ENCODE data around the gene PES1. TPM values are rescaled to one million over a fixed set of nuclear protein-coding genes. Genes with fewer than 3 reads are reported as not detected.

The PES1 gene
- total RNA-seq, 2 experiments from 2014 or later: 28.4 to 30.5 TPM

- Mint-ChIP-seq H3K27ac (no peak overlapping the region), H3K27me3 (no peaks in the 10 kb centered on the region), H3K4me3 (no peak overlapping the region), H3K9me3 (no peaks in the 10 kb centered on the region), H3K4me1 (ENCODE audit: low read depth) (no peaks in the 10 kb centered on the region), H3K36me3 (ENCODE audit: low read depth) (peaks cover 90% of the 10 kb centered on the region)
- Histone ChIP-seq H3K27ac (ENCODE audit: low read depth in 1 of 2, low read length in 2 of 2) (no peak overlapping the region), H3K27me3 (ENCODE audit: control insufficient read depth in 1 of 2, insufficient read depth in 2 of 2, low read length in 2 of 2) (no peaks in the 10 kb centered on the region), H3K9me3 (ENCODE audit: control insufficient read depth in 1 of 2, insufficient read depth in 1 of 2, low read length in 2 of 2) (no peaks in the 10 kb centered on the region), H3K4me3 (ENCODE audit: low read length) (no peak overlapping the region), H3K36me3 (ENCODE audit: insufficient read depth, low read length) (peaks cover 82% of the 10 kb centered on the region), H3K4me1 (ENCODE audit: insufficient read depth, low read length) (peaks cover 9% of the 10 kb centered on the region)
- no peak for ATAC-seq (ENCODE audit: poor library complexity)
- ChIA-PET POLR2A (no interaction called here), CTCF (interaction anchor here (1.2 kb wide), 1 partner anchor 18 kb away, joined by 3 read pairs; no protein-coding TSS in a partner anchor)
- no peak for TF ChIP-seq CTCF (IDR thresholded peaks at IDR 0.05)
- DNase-seq: no peak
- intact Hi-C loops (cut with DNase I, micrococcal nuclease): no loop called here
Observed at GRCh38 chr22:30586414-30586813, 5.3 kb downstream of the PES1 start.

- POLR2A ChIA-PET: no interaction called here
Observed at GRCh38 chr22:30584441-30584840, 7.3 kb downstream of the PES1 start.

GRCh38 chr22:30582788-30583545, 8.7 kb downstream of the PES1 start:
- DNase-seq (no peak), ATAC-seq (ENCODE audit: poor library complexity) (no peak)
- no peak overlapping the region for H3K4me3 ChIP-seq (ENCODE audit: low read length)
- H3K4me1 Mint-ChIP-seq (ENCODE audit: low read depth): no peaks in the 10 kb centered on the region
- no peak overlapping the region for H3K27ac ChIP-seq (ENCODE audit: low read depth in 1 of 2, low read length in 2 of 2)
- no peaks in the 10 kb centered on the region for H3K4me1 ChIP-seq (ENCODE audit: insufficient read depth, low read length)
- H3K9me3 ChIP-seq (ENCODE audit: control insufficient read depth in 1 of 2, insufficient read depth in 1 of 2, low read length in 2 of 2): peaks cover 0 to 16% of the 10 kb centered on the region in 2 experiments
- H3K27me3 Mint-ChIP-seq: no peaks in the 10 kb centered on the region
- H3K27me3 ChIP-seq (ENCODE audit: control insufficient read depth in 1 of 2, insufficient read depth in 2 of 2, low read length in 2 of 2): no peaks in the 10 kb centered on the region
- POLR2A ChIA-PET: no interaction called here
- peaks cover 97% of the 10 kb centered on the region for H3K36me3 Mint-ChIP-seq (ENCODE audit: low read depth)
- no peak overlapping the region for H3K27ac Mint-ChIP-seq
- H3K36me3 ChIP-seq (ENCODE audit: insufficient read depth, low read length): peaks cover 96% of the 10 kb centered on the region
- TF ChIP-seq CTCF (IDR thresholded peaks at IDR 0.05): no peak
- no peaks in the 10 kb centered on the region for H3K9me3 Mint-ChIP-seq
- CTCF ChIA-PET: no interaction called here
- intact Hi-C loops (cut with DNase I, micrococcal nuclease): no loop called here
- no peak overlapping the region for H3K4me3 Mint-ChIP-seq

More at GRCh38 chr22:30584441-30584840, 7.3 kb downstream of the PES1 start:
- H3K4me1 Mint-ChIP-seq (ENCODE audit: low read depth): no peaks in the 10 kb centered on the region
- H3K4me3 Mint-ChIP-seq: no peak overlapping the region
- no peaks in the 10 kb centered on the region for H3K9me3 Mint-ChIP-seq
- CTCF ChIA-PET: no interaction called here
- H3K4me1 ChIP-seq (ENCODE audit: insufficient read depth, low read length): no peaks in the 10 kb centered on the region
- ATAC-seq (ENCODE audit: poor library complexity): no peak
- no peak for TF ChIP-seq CTCF (IDR thresholded peaks at IDR 0.05)
- peaks cover 97% of the 10 kb centered on the region for H3K36me3 Mint-ChIP-seq (ENCODE audit: low read depth)
- no peak overlapping the region for H3K4me3 ChIP-seq (ENCODE audit: low read length)
- no peak for DNase-seq
- no peak overlapping the region for H3K27ac ChIP-seq (ENCODE audit: low read depth in 1 of 2, low read length in 2 of 2)
- no peak overlapping the region for H3K27ac Mint-ChIP-seq
- H3K27me3 Mint-ChIP-seq: no peaks in the 10 kb centered on the region
- no peaks in the 10 kb centered on the region for H3K27me3 ChIP-seq (ENCODE audit: control insufficient read depth in 1 of 2, insufficient read depth in 2 of 2, low read length in 2 of 2)
- peaks cover 0 to 16% of the 10 kb centered on the region in 2 experiments for H3K9me3 ChIP-seq (ENCODE audit: control insufficient read depth in 1 of 2, insufficient read depth in 1 of 2, low read length in 2 of 2)
- intact Hi-C loops (cut with DNase I, micrococcal nuclease): no loop called here
- H3K36me3 ChIP-seq (ENCODE audit: insufficient read depth, low read length): peaks cover 98% of the 10 kb centered on the region
